ENCODE data around the gene SPTBN5. TPM values are rescaled to one million over a fixed set of nuclear protein-coding genes. Genes with fewer than 3 reads are reported as not detected.

Gene SPTBN5
- total RNA-seq, 1 donor from 2014 or later: 2.1 TPM

DNA sequence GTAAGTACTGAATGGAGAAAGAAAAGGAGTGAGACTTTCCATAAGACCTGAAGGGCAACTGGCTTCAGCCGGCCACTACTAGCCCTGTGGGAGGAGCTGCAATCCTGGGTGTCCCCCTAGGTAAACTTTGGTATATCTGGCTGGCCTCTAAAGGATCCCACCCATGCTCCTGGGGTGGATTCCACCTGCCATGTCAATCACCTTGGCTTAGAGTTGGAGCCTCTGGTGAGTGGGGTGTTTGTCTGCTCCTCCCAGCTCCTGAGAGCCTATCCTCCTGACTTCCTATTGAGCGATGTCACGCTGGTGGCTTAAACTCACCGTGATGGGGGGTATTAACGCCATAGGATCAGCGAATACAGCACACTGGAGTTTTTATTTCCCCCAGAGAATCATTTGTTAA is 2.6 kb downstream of the SPTBN5 start:
- Histone ChIP-seq H3K36me3 (no peaks in the 10 kb centered on the region), H3K4me1 (peaks cover 26% of the 10 kb centered on the region), H3K27me3 (ENCODE audit: low read depth) (no peaks in the 10 kb centered on the region), H3K9me3 (no peaks in the 10 kb centered on the region), H3K27ac (no peak overlapping the region), H3K4me3 (no peak overlapping the region)
- DNase-seq (no peak), ATAC-seq (no peak)
- intact Hi-C loops (cut with DNase I): no loop called here
- no peak for TF ChIP-seq CTCF (IDR thresholded peaks at IDR 0.05)

DNA sequence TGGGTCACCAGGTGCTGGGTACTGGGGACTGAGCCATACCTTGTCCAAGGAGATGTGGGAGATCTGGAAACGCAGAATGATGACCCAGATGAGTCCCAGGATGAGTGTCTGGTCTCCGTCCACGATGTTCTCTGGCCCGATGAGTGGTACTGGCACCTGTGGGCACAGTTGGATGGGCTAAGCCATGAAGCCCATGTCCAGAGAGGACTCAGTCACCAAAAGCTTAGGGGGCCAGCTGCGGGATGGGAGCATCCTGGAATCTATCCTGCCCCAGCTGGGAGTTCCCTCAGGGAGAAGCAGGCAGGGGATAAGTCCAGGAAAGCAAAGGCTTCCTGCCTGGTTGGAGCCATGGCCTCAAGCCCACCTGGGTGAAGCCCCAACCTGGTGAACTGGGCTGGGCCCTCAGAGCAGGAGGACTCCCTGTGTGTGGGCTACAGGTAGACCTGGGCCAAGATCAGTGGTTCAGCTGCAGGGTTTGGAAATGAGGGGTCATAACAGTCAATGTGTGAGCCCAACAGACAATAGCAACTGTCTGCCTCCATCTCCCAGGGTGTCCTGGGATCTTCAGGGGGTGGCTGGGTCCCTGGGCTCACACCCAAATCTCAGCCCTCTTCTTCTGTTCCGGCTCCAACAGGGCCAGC is 3.7 kb downstream of the SPTBN5 start:
- H3K27me3 ChIP-seq (ENCODE audit: low read depth): no peaks in the 10 kb centered on the region
- intact Hi-C loops (cut with DNase I): no loop called here
- no peaks in the 10 kb centered on the region for H3K36me3 ChIP-seq
- no peak overlapping the region for H3K4me3 ChIP-seq
- peaks cover 24% of the 10 kb centered on the region for H3K4me1 ChIP-seq
- no peak overlapping the region for H3K27ac ChIP-seq
- no peak for TF ChIP-seq CTCF (IDR thresholded peaks at IDR 0.05)
- DNase-seq (no peak), ATAC-seq (no peak)
- H3K9me3 ChIP-seq: no peaks in the 10 kb centered on the region

DNA sequence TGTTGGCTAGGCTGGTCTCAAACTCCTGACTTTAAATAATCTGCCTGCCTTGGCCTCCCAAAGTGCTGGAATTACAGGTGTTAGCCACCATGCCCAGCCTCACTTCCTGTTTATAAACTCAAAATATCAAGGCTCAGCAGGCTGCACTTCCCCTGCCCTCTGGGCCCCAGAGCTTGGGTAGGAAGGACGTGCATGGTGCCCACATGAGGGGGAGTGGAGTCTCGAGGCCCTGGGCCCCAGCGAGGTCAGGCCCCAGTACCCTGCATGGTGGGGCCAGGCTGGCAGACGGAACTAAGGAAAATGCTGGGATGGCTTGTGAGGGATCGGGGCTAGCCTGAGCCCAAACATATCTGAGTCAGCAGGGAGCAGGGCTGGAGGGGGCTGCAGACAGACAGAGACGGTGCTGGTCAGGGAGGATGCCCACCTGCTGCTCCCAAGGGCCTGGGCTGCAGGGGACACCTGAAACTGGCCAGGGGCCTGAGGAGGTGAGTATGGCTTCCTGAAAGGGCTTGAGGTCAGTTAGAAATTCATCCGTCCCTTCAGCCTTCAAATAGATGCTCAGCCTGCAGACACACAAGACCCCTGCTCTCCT is 5.1 kb downstream of the SPTBN5 start:
- TF ChIP-seq CTCF (IDR thresholded peaks at IDR 0.05): no peak
- Histone ChIP-seq H3K9me3 (no peaks in the 10 kb centered on the region), H3K27ac (no peak overlapping the region), H3K4me1 (peaks cover 10% of the 10 kb centered on the region), H3K4me3 (no peak overlapping the region), H3K27me3 (ENCODE audit: low read depth) (no peaks in the 10 kb centered on the region), H3K36me3 (no peaks in the 10 kb centered on the region)
- intact Hi-C loops (cut with DNase I): no loop called here
- ATAC-seq (no peak), DNase-seq (no peak)

- intact Hi-C loops (cut with DNase I): no loop called here
- no peaks in the 10 kb centered on the region for H3K36me3 ChIP-seq
- no peaks in the 10 kb centered on the region for H3K9me3 ChIP-seq
- no peak overlapping the region for H3K27ac ChIP-seq
- DNase-seq (no peak), ATAC-seq (no peak)
- H3K27me3 ChIP-seq (ENCODE audit: low read depth): no peaks in the 10 kb centered on the region
- no peak for TF ChIP-seq CTCF (IDR thresholded peaks at IDR 0.05)
- peaks cover 6% of the 10 kb centered on the region for H3K4me1 ChIP-seq
- no peak overlapping the region for H3K4me3 ChIP-seq
These were observed 6.0 kb downstream of the SPTBN5 start for GRCh38 chr15:41887893-41888292.

- DNase-seq (no peak), ATAC-seq (no peak)
- Histone ChIP-seq H3K27me3 (ENCODE audit: low read depth) (no peaks in the 10 kb centered on the region), H3K9me3 (no peaks in the 10 kb centered on the region), H3K4me3 (no peak overlapping the region), H3K36me3 (no peaks in the 10 kb centered on the region), H3K27ac (no peak overlapping the region), H3K4me1 (peaks cover 9% of the 10 kb centered on the region)
- intact Hi-C loops (cut with DNase I): no loop called here
- no peak for TF ChIP-seq CTCF (IDR thresholded peaks at IDR 0.05)
These were observed 6.7 kb downstream of the SPTBN5 start for GRCh38 chr15:41887161-41887560.

Data from lower lobe of right lung (tissue), 2 donors.